OCI-M1 (cell line): ENCODE results near the gene CHCHD5.
A peak's percentile ranks its signal among the peaks of the same experiment; 100 is the strongest.

Experiments
- DNase-seq: peaks from one replicate; lab custom pipeline; 2025; lab: John Stamatoyannopoulos, UW

CHCHD5 gene

DNA sequence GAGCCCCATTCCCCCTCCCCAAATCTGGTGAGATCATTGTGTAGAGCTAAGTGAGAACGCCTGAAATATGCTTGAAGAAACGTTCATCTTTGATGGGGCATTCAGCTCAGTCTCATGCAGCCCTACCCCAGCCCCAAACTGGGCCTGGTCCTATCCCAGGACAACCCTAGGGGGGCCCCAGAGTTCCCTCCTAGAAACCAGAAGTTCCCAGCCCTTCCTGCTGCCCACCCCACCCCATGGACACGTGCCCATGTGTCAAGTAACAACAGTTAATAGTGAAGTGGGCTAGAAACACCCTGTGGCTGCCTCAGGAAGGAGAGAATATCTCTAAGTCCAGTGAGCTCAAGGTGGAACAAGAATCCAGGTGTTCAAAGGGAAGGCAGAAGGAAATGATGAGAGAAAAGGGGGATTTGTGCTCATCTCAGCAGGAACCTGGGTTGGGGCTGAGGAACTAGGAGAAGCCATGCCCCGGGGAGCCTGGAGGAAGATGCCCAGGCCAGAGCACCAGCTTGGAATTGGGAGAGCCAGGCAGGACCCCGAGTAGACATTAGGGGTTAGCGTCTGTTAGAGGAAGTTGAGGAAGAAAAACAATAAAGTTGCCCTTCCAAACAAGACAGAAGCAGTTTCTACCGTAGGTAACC, 41.2 kb downstream of the CHCHD5 start:
- no peak for DNase-seq

DNA sequence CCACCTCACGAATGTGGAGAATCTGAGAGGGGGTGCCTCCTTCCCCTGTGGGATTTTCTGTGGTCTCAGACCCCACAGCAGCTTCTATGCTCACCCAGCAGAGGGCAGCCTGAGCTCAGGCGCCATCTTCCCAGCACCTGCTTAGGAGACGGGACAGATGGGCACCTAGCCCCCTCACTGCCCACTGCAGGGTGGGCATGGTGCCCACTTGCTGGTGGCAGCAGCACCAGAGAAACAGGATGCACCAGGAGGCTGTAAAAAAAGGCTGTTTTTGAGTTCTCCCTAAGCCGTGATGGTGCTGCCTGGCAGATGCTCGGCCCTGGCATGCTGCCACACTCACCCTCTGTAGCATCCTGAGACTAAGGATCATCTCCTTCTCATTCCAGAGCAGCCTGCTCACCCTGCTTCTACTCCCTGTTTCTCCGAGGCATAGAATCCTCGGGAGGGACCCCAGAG, 42.2 kb downstream of the CHCHD5 start:
- peak; percentile 71 for DNase-seq

DNA sequence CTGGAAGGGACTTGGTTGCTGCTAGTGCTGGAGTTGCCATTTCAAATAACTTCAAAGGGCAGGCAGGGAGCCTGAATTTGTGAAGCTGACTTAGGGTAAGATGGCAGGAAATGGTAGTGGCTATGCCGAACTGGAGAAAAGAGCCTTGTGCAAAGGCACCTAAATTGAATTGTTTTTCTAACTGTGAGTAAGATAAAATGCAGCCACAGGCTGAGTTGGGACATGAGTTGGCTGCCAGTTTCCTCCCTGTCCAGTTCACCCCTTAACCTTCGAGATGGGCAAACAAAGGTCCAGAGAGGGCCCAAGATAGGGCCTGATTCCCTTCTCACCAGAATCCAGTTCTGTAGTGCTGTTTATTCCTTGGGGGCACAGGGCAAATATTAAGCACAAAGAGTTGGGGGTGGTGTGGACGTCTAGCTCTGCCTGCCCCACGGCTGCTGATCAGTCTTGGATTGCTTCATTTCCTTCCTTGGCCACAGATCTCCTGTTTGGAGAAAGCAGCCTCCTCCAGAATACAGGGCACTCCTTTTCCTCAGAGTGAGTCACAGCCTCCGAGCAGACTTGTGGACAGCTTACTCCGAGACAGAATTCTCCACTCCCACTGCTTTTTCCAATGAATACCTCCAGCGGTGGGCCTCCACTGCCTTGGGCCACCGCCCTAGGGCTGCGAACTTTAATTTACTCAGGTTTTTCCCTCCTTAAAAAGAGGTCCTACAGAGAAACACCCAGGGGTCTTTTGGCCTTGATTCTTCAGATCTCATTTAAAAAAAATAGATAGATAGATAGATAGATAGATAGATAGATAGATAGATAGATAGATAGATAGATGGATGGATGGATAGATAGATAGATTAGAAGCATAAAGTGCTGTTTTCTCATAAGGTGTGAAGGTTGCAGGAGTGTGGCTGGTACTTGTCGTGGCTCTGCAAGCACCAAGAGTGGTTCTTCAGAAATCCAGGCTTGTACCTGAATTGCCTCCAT, 42.9 kb downstream of the CHCHD5 start:
- DNase-seq, result peak; percentile 54

DNA sequence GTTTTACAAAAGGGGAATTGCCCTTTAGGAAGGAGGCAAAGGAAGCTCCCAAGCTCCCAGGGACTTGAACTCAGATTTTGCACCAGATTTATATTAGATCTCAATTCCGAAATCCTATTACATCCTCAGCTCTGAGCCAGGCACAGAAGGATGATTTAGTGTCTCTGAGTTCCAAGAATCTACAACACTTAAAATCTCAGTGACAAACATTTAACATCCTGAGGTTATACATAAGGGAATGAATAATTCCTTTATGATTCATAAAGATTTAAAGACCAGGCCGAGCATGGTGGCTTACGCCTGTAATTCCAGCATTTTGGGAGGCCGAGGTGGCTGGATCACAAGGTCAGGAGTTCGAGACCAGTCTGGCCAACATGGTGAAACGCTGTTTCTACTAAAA, 44.8 kb downstream of the CHCHD5 start:
- DNase-seq, result no peak

DNA sequence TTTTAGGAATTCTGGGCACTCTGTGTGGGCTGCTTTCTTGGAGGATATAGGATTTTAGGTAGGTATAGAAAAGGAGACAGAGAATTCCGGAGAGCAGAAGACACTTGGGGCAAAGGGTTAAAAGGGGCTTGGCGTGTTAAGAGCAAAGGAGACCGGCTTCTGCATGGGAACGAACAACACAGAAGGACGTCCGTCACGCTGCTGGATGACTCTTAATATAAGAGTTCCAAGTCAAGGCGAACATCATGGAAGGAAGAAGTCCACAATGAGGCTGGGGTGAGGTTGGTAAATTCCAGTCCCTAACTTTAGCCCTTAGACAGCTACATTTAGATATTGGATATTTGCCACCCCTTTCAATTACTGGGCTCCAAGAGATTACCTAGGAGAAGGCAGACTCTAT, 45.4 kb downstream of the CHCHD5 start:
- no peak for DNase-seq

DNA sequence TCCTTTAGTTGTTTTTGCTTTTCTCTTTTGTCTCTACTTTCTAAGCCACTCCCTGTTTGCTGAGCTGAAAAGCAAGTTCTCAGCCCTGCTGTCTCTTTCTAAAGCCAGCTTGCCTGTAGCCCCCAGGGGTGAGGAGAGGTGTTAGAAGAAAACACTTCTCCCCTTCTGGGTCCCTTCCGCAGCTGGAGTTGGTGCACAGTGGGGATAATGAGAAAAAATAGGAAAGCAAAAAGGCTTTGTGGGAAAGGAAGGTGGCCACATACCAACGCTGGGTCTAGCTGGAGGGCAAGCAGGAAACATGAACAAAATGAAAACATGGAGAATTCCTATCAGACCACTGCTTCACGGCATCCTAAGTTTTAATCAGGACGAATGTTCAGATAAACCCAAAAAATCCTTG, 45.9 kb downstream of the CHCHD5 start:
- DNase-seq, result no peak

DNA sequence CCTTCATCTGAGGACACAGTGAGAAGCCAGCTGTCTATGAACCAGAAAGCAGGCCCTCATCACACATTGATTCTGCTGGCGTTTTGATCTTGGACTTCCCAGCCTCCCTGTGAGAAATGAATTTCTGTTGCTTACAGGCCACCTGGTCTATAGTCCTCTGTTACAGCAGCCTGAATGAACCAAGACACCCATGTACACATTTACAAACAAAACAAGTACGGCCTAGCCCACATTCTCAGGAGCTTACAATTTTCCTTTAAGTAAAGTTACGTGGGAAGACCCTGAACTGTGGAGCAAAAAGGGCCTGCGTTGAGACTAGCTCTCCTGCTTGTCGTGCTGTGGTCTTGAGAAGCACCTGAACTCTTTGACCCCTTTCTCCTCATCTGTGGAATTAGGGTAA, 49.3 kb downstream of the CHCHD5 start:
- DNase-seq, result no peak

DNA sequence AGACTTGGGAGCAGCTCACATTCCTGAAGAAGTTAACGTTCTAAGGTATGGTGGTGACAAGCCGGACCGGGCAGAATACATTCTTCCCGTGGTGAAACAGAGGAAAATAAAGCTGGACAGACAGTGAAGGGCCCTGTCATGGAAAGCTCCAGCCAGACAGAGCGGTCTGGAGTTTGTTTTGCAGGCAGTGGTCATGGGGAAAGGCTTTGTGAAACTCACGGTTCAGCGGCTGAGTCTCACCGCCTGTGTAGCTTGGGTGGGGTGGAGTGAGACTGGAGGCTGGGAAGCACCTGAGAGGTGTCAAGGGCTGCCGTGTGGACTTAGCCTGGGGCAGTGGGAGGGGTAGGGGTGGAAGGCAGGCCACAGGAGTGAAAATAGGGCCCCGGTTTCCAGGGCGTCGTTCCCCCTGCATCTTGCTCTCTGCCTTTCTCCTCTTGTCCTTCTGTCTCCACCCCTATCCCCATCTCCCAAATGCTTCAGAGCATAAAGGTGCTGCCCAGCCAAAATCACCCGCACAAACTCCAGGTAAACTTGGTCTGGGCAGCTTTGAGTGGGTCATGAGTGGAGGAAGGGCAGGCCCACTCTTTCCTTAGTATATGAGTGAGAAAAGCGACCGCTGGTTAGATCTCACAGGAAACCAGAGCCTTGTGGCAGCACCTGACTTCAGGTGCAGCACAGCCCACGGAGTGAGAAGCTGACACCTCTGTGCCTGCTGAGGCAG, 49.9 kb downstream of the CHCHD5 start:
- DNase-seq, result no peak

DNA sequence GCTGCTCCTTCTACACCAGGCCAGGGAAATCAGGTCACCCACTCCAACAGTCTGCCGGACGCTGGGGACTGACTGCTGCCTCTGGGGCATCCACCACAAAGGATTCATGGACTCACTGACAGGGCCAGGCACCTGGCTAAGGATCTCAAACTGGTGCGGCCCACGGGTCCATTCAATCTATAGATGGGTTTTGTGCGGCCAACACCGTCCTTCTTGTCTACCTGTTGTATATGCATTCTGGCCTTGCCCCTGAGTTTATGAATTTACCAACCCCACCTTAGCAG, 50.4 kb downstream of the CHCHD5 start:
- no peak for DNase-seq

DNA sequence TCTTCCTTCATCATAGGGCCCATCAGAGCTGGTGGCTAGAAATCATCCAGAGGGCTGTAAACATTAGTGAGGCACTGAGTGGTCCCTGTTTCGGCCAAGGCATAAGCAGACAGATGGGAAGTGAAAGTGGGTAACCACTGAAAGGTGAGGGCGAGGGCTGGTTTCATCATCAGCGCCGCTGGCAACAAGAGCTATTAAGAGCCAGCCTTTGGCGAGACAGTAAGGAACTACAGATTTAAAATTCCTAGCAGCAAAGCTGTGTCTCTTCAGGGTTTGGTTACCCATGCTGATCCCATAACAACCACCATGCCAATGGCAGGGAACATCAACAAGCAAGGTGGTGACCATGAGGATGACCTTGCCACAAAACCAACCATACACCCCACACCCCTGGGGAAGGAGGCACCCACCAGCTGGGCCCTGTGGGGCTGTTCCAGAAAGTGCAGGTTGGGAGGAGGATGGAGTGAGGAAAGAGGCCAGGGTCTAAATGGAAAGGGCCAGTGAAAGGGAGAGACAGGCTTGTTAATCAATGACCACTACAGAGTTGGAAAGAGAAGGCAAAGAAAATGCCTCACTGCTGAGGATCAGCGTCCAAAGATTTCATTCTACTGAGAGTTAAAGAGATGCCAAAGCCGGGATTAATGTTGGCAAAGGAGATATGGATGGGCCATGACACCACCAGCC, 52.3 kb downstream of the CHCHD5 start:
- no peak for DNase-seq

DNA sequence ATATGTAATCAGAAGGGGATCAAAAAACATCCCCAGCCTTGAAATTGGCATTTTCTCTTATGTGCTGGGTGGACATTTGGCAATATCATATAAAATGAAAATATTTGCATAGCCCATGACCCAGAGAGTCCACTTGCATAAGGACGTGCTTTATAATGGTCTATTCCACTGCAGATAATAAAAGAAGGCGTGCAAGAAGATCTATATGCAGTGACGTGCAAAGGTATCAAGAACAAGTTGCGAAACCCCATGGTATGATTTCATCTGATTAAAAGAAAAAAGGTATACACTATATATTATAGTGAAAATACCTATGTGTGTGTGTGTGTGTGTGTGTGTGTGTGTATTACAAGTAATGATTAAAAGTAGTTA, 52.9 kb downstream of the CHCHD5 start:
- DNase-seq, result no peak
